GM18502 (cell line): ENCODE measurements around the gene GFI1.
A peak's percentile ranks its signal among the peaks of the same experiment; 100 is the strongest.
"Not testable (repeated sequence)": the region's sequence is repeated elsewhere in the genome, so short reads cannot be mapped to it uniquely, and the experiment has no call there.

Experiments used
- ATAC-seq: cut with Tn5 transposase; IDR thresholded peaks from one replicate; pipeline ENCODE4 v1.9.1; 2021; ENCODE audit warnings: mild to moderate bottlenecking; ENCODE audit not compliant: unreplicated experiment, poor library complexity

The GFI1 gene

GRCh38 chr1:92486251-92487077 is at the start of gene GFI1:
GFI1 (minus strand) TSS chr1:92486925; CDS start chr1:92483487, 3,438 bp downstream.
- ATAC-seq: peak; percentile 32

GRCh38 chr1:92532371-92532770 is 45.6 kb upstream of the GFI1 start:
- ATAC-seq: not testable (repeated sequence)

- ATAC-seq: not testable (repeated sequence)
Observed at GRCh38 chr1:92531939-92532338, 45.2 kb upstream of the GFI1 start.

- ATAC-seq: no peak
Observed at GRCh38 chr1:92527670-92528069, 40.9 kb upstream of the GFI1 start.

GRCh38 chr1:92524944-92525590 is 38.3 kb upstream of the GFI1 start:
- ATAC-seq: not testable (repeated sequence)

GRCh38 chr1:92519043-92519442 is 32.3 kb upstream of the GFI1 start:
- ATAC-seq: no peak

GRCh38 chr1:92516574-92516973 is 29.8 kb upstream of the GFI1 start:
- no peak for ATAC-seq

GRCh38 chr1:92515796-92516201 is 29.1 kb upstream of the GFI1 start:
- no peak for ATAC-seq

- ATAC-seq: no peak
Observed at GRCh38 chr1:92511541-92511940, 24.8 kb upstream of the GFI1 start.

GRCh38 chr1:92509619-92510018 is 22.9 kb upstream of the GFI1 start:
- ATAC-seq: no peak

GRCh38 chr1:92505015-92505692 is 18.4 kb upstream of the GFI1 start:
- no peak for ATAC-seq

- peak; percentile 27 for ATAC-seq
Observed at GRCh38 chr1:92504291-92505014, 17.7 kb upstream of the GFI1 start.

GRCh38 chr1:92503926-92504285 is 17.2 kb upstream of the GFI1 start:
- no peak for ATAC-seq

- no peak for ATAC-seq
Observed at GRCh38 chr1:92503043-92503925, 16.6 kb upstream of the GFI1 start.

GRCh38 chr1:92502247-92502646 is 15.5 kb upstream of the GFI1 start:
- peak; percentile 66 for ATAC-seq

GRCh38 chr1:92500552-92500951 is 13.8 kb upstream of the GFI1 start:
- ATAC-seq: no peak

GRCh38 chr1:92495392-92496063 is 8.8 kb upstream of the GFI1 start:
- ATAC-seq: no peak

- ATAC-seq: no peak
Observed at GRCh38 chr1:92494485-92495141, 7.9 kb upstream of the GFI1 start.

- ATAC-seq: no peak
Observed at GRCh38 chr1:92493139-92493538, 6.4 kb upstream of the GFI1 start.
